Right lobe of liver (tissue), 4 donors: ENCODE data around the gene SPTBN5.

Experiments used
- POLR2A ChIP-seq: fragments of 450-650 bp; IDR thresholded peaks from one replicate; pipeline ENCODE4 v1.6.1; 2017; ENCODE audit warnings: antibody characterized with exemption, mild to moderate bottlenecking
- TF ChIP-seq, protein P1 (sequence below), 4 donors: fragments of 200-600 bp in 3 of 4; fragments of 450-650 bp in 1 of 4; IDR thresholded peaks; one replicate each; pipeline versions ENCODE4 v1.5.1 to v1.8.0; 2016 to 2022; ENCODE audit warnings: antibody characterized with exemption in 4 of 4, mild to moderate bottlenecking in 2 of 4
- donor health status: DM: no; HTN: no; CAD: no.
- donor health status: DM: no; HTN: no; CAD: no.
- donor health status: DM: no; HTN: yes; CAD: no.

DNA sequence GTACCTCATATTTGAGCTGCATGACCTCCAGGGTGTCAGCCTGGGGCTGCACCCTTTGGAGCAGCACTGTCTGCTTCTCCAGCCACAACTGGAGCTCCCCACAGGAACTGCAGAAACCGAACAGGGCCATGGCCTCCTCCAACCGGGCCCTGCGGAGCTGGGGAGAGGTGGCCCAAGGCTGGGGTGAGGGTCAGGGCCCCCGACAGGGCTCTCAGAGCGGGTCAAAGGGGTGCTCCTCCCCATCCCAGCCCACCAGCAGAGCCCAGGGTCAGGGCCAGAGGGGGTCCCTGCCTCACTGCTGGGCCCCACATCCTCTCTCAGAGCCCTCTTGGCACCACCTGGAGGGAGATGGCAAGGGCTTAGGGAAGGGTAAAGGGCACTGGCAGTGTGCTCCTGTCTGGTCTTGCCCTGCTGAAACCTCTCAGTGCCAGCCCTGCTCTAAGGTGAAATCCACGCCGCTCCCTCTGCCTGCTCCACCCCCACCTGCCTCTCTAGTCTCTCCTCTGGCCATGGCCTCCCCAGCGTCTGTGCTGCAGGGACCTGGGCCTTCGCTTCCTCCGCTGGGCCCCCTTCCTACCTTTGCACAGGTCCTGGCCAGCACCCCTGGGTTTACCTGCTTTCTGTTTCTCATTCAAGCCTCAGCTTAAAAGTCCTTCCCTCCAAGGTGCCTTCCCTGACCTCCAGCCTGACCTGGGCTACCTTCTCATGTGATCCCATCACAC is 13.5 kb downstream of the SPTBN5 start:
- TF ChIP-seq, protein P1, sequence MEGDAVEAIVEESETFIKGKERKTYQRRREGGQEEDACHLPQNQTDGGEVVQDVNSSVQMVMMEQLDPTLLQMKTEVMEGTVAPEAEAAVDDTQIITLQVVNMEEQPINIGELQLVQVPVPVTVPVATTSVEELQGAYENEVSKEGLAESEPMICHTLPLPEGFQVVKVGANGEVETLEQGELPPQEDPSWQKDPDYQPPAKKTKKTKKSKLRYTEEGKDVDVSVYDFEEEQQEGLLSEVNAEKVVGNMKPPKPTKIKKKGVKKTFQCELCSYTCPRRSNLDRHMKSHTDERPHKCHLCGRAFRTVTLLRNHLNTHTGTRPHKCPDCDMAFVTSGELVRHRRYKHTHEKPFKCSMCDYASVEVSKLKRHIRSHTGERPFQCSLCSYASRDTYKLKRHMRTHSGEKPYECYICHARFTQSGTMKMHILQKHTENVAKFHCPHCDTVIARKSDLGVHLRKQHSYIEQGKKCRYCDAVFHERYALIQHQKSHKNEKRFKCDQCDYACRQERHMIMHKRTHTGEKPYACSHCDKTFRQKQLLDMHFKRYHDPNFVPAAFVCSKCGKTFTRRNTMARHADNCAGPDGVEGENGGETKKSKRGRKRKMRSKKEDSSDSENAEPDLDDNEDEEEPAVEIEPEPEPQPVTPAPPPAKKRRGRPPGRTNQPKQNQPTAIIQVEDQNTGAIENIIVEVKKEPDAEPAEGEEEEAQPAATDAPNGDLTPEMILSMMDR (IDR thresholded peaks at IDR 0.05): no peak
- no peak for TF ChIP-seq POLR2A
